ENCODE data around the gene SPCS1. TPM values are rescaled to one million over a fixed set of nuclear protein-coding genes. Genes with fewer than 3 reads are reported as not detected.

The SPCS1 gene
- total and polyA plus RNA-seq, 9 of the 15 experiments (the other 6 are each of a cell fraction or from before 2014, with no cell fraction given) = 73.9 to 567 (median 127) TPM

DNA sequence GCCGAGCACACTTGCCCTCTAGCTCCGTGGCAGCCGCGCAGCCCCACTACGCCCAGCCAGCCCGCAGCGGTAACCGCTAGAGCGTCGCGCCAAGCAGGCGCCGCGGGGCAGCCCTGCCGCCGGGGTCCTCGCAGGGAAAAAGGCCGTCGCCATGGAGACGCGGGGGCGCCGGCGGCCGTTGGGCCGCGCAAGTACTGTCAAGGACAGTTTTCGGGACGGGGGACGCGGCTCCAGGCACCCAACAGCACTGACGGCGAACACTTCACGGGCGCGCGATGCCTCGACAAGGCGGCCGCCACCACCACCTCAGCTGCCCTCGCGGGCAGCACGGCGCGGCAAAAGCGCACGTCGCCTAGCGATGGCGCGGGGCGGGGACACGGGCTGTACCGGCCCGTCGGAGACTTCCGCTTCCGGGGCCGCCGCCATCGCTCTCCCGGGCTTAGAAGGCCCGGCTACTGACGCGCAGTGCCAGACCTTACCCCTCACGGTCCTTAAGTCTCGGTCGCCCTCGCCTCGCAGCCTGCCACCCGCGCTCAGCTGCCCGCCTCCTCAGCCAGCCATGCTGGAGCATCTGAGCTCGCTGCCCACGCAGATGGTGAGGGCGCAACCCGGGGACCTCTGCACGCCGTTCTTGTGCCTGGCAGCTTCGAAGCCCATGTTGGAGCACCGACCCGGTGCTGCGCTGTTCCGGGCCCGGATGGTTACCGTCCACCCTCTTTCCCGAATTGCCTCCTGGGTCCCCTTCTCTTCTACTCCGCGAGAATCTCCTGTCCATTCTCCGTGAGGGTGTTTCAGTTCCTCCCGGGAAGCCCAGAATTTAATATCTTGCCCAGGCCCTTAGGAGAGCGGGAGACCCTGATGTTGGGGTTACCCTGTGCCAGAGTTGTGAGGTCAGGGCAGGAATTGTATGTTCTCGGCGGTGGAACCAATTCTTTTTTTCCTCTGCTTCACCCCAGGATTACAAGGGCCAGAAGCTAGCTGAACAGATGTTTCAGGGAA, at the start of gene SPCS1, which contains the start of gene GLT8D1 (continued):
- TF ChIP-seq, protein P1, sequence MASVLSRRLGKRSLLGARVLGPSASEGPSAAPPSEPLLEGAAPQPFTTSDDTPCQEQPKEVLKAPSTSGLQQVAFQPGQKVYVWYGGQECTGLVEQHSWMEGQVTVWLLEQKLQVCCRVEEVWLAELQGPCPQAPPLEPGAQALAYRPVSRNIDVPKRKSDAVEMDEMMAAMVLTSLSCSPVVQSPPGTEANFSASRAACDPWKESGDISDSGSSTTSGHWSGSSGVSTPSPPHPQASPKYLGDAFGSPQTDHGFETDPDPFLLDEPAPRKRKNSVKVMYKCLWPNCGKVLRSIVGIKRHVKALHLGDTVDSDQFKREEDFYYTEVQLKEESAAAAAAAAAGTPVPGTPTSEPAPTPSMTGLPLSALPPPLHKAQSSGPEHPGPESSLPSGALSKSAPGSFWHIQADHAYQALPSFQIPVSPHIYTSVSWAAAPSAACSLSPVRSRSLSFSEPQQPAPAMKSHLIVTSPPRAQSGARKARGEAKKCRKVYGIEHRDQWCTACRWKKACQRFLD (CRISPR knock-in tag; IDR thresholded peaks at IDR 0.05) = peak; percentile 91
- TF ChIP-seq NKRF (IDR thresholded peaks at IDR 0.05; ENCODE audit: borderline replicate concordance) = peak; percentile 98
- TF ChIP-seq CBX2 (IDR thresholded peaks at IDR 0.05; ENCODE audit: insufficient read depth, low read length, poor library complexity, severe bottlenecking) = no peak
- TF ChIP-seq, protein P2, sequence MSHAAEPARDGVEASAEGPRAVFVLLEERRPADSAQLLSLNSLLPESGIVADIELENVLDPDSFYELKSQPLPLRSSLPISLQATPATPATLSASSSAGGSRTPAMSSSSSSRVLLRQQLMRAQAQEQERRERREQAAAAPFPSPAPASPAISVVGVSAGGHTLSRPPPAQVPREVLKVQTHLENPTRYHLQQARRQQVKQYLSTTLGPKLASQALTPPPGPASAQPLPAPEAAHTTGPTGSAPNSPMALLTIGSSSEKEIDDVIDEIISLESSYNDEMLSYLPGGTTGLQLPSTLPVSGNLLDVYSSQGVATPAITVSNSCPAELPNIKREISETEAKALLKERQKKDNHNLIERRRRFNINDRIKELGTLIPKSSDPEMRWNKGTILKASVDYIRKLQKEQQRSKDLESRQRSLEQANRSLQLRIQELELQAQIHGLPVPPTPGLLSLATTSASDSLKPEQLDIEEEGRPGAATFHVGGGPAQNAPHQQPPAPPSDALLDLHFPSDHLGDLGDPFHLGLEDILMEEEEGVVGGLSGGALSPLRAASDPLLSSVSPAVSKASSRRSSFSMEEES (CRISPR knock-in tag; IDR thresholded peaks at IDR 0.05) = no peak
- TF ChIP-seq PATZ1 (CRISPR knock-in tag; IDR thresholded peaks at IDR 0.05; ENCODE audit: borderline replicate concordance) = no peak
- no peak for TF ChIP-seq NR0B1 (IDR thresholded peaks at IDR 0.05; ENCODE audit: partially characterized antibody)
- TF ChIP-seq PRMT5 (CRISPR knock-in tag; IDR thresholded peaks at IDR 0.05) = no peak
- no peak for TF ChIP-seq SRSF9 (IDR thresholded peaks at IDR 0.05; ENCODE audit: borderline replicate concordance, low read depth, low read length)
- no peak for TF ChIP-seq SRSF1 (IDR thresholded peaks at IDR 0.05; ENCODE audit: low read depth, low read length)
- TF ChIP-seq GTF2E2 (tag; IDR thresholded peaks at IDR 0.05) = no peak
- no peak for TF ChIP-seq ZNF79 (CRISPR knock-in tag; IDR thresholded peaks at IDR 0.05; ENCODE audit: low read depth)
- TF ChIP-seq, protein P3, sequence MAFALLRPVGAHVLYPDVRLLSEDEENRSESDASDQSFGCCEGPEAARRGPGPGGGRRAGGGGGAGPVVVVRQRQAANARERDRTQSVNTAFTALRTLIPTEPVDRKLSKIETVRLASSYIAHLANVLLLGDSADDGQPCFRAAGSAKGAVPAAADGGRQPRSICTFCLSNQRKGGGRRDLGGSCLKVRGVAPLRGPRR (CRISPR knock-in tag; IDR thresholded peaks at IDR 0.05) = no peak
- TF ChIP-seq ZNF551 (CRISPR knock-in tag; IDR thresholded peaks at IDR 0.05) = no peak
- TF ChIP-seq, protein P4, sequence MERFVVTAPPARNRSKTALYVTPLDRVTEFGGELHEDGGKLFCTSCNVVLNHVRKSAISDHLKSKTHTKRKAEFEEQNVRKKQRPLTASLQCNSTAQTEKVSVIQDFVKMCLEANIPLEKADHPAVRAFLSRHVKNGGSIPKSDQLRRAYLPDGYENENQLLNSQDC (CRISPR knock-in tag; IDR thresholded peaks at IDR 0.05) = no peak

Measured in K562 (cell line).